K562 (cell line): ENCODE results near the gene OTUD5. TPM values are rescaled to one million over a fixed set of nuclear protein-coding genes. Genes with fewer than 3 reads are reported as not detected.
A peak's percentile ranks its signal among the peaks of the same experiment; 100 is the strongest.

Experiments
- BRF2 ChIP-seq: IDR thresholded peaks from 3 replicates; pipeline ENCODE4 v1.6.1; 2011; ENCODE audit warnings: borderline replicate concordance, mild to moderate bottlenecking; ENCODE audit not compliant: insufficient read length, insufficient read depth
- CEBPG ChIP-seq, 3 experiments: fragments of 200-800 bp in 1 of 3; sonication (Bioruptor generic) in 1 of 3; sonication (generic) in 1 of 3; formaldehyde crosslinking in 1 of 3; IDR thresholded peaks in 2 of 3; conservative IDR thresholded peaks in 1 of 3; 2 replicates each; pipeline versions ENCODE4 v1.6.1 to v1.8.0; 2016 to 2022; ENCODE audit warnings: missing compliant biosample characterization in 2 of 3, missing genetic modification characterization in 2 of 3, mild to moderate bottlenecking in 1 of 3, missing genetic modification reagents in 1 of 3
- CXXC5 ChIP-seq: fragments of 250-450 bp; sonication (Bioruptor Pico); IDR thresholded peaks from 2 replicates; pipeline ENCODE4 v1.8.0; 2022; ENCODE audit warnings: inconsistent platforms, mild to moderate bottlenecking, moderate library complexity
- FOXM1 ChIP-seq, 2 experiments: fragments of 450-650 bp in 1 of 2; sonication (generic) in 1 of 2; formaldehyde crosslinking in 1 of 2; IDR thresholded peaks; 2 replicates each; pipeline versions ENCODE4 v1.6.1 to v1.9.0; 2017 to 2022; ENCODE audit warnings: low read depth in 2 of 2, mild to moderate bottlenecking in 2 of 2, missing genetic modification reagents in 1 of 2, moderate library complexity in 1 of 2
- HDAC2 ChIP-seq: fragments of 450-650 bp; IDR thresholded peaks from 2 replicates; pipeline ENCODE4 v1.6.1; 2016; ENCODE audit warnings: mild to moderate bottlenecking
- HLTF ChIP-seq: fragments of 450-650 bp; IDR thresholded peaks from 2 replicates; pipeline ENCODE4 v1.6.1; 2016
- JUND ChIP-seq, 2 experiments: IDR thresholded peaks; 2 replicates in 1 of 2; 3 replicates in 1 of 2; pipeline ENCODE4 v1.6.1; 2011; ENCODE audit warnings: borderline replicate concordance in 2 of 2, low read depth in 2 of 2, low read length in 2 of 2, improper control_type of control experiment in 1 of 2, missing biosample characterization in 1 of 2, missing genetic modification characterization in 1 of 2, missing genetic modification reagents in 1 of 2
- LEF1 ChIP-seq: fragments of 450-650 bp; IDR thresholded peaks from 2 replicates; pipeline ENCODE4 v1.6.1; 2016; ENCODE audit warnings: mild to moderate bottlenecking
- MAZ ChIP-seq, 2 experiments: fragments of 450-650 bp in 1 of 2; sonication (generic) in 1 of 2; formaldehyde crosslinking; IDR thresholded peaks in 1 of 2; conservative IDR thresholded peaks in 1 of 2; 2 replicates each; pipeline versions ENCODE4 v1.4.0 to v1.5.0; 2020; ENCODE audit warnings: mild to moderate bottlenecking in 1 of 2, missing genetic modification reagents in 1 of 2
- MECOM ChIP-seq: fragments of 250-450 bp; sonication (Bioruptor Pico); IDR thresholded peaks from 2 replicates; pipeline ENCODE4 v1.8.0; 2022; ENCODE audit warnings: inconsistent platforms
- MTA3 ChIP-seq: fragments of 450-650 bp; formaldehyde crosslinking; IDR thresholded peaks from 2 replicates; pipeline ENCODE4 v1.6.1; 2017; ENCODE audit warnings: mild to moderate bottlenecking, borderline replicate concordance
- MXI1 ChIP-seq: IDR thresholded peaks from 2 replicates; pipeline ENCODE4 v1.6.1; 2011; ENCODE audit warnings: low read depth, mild to moderate bottlenecking, improper control_type of control experiment, low read length
- MYNN ChIP-seq, 2 experiments: sonication (generic); formaldehyde crosslinking in 1 of 2; IDR thresholded peaks; 2 replicates each; pipeline versions ENCODE4 v1.5.0 to v1.6.1; 2016 to 2020; ENCODE audit warnings: antibody characterized with exemption in 1 of 2, missing genetic modification reagents in 1 of 2
- NFIC ChIP-seq: fragments of 450-650 bp; IDR thresholded peaks from 2 replicates; pipeline ENCODE4 v1.6.1; 2017; ENCODE audit warnings: mild to moderate bottlenecking, inconsistent platforms
- TBP ChIP-seq: optimal IDR thresholded peaks from 2 replicates; pipeline ENCODE3; 2011; ENCODE audit warnings: low read depth, low read length, improper control_type of control experiment
- TOE1 ChIP-seq, 2 experiments: fragments of 450-650 bp in 1 of 2; sonication (generic) in 1 of 2; formaldehyde crosslinking in 1 of 2; IDR thresholded peaks; 2 replicates each; pipeline versions ENCODE4 v1.7.1 to v1.8.0; 2016 to 2022; ENCODE audit warnings: borderline replicate concordance in 2 of 2, mild to moderate bottlenecking in 2 of 2, antibody characterized with exemption in 1 of 2, inconsistent platforms in 1 of 2, low read depth in 1 of 2, missing genetic modification reagents in 1 of 2, moderate library complexity in 1 of 2
- VEZF1 ChIP-seq: fragments of 200-800 bp; sonication (Bioruptor generic); IDR thresholded peaks from 2 replicates; pipeline ENCODE4 v1.6.1; 2017; ENCODE audit warnings: missing genetic modification characterization, missing compliant biosample characterization
- ZNF592 ChIP-seq: fragments of 450-650 bp; IDR thresholded peaks from 2 replicates; pipeline ENCODE4 v1.6.1; 2017; ENCODE audit warnings: antibody characterized with exemption, mild to moderate bottlenecking
- ZNF695 ChIP-seq: fragments of 450-650 bp; formaldehyde crosslinking; IDR thresholded peaks from 2 replicates; pipeline ENCODE4 v1.4.0; 2020; ENCODE audit warnings: mild to moderate bottlenecking, moderate library complexity
- polyA plus RNA-seq, 8 experiments: library from polyadenylated mRNA; depleted of rRNA in 4 of 8; stranded (reverse) in 5 of 8; unstranded in 3 of 8; fragments of >200 nt; fragmentation: Nextera tagmentation in 2 of 8; fragmentation: Illumina TruSeq in 1 of 8; extraction: Ambion mirVana in 2 of 8; extraction: Trizol in 1 of 8; gene quantifications; 2 replicates each; pipeline versions ENCODE4 v1.2.1 to v1.2.3, GENCODE V29; 2011 to 2014; ENCODE audit warnings: inconsistent platforms in 1 of 8, missing spikeins in 1 of 8
- total RNA-seq, 7 experiments: library from RNA; depleted of rRNA in 6 of 7; stranded (reverse); fragments of >200 nt in 6 of 7; fragmentation: Illumina TruSeq in 2 of 7; extraction: Trizol in 2 of 7; gene quantifications; 2 replicates each; pipeline versions ENCODE4 v1.2.1 to v1.2.3, GENCODE V29; 2011 to 2021; ENCODE audit warnings: low replicate concordance in 1 of 7

The OTUD5 gene
- total and polyA plus RNA-seq, 9 of the 15 experiments (the other 6 are each of a cell fraction or from before 2014, with no cell fraction given), result 3.6 to 102 (median 59.0) TPM

GRCh38 chrX:48961585-48962091 is 4.2 kb upstream of the OTUD5 start (continued):
- TF ChIP-seq BRF2, result no peak
- TF ChIP-seq CXXC5 (CRISPR knock-in tag), result 0 out of 2 replicates have a peak, but pooled peaks have one; percentile 34
- TF ChIP-seq MECOM (CRISPR knock-in tag), result no peak
- TF ChIP-seq MAZ (CRISPR knock-in tag; conservative IDR thresholded peaks at IDR 0.05 in 1 of 2, IDR thresholded peaks at IDR 0.05 in 1 of 2), result peak in 1 of 2 experiments; percentile 51; a peak in 1 of 4 replicates
- 0 out of 2 replicates have a peak, but pooled peaks have one; percentile 52 for TF ChIP-seq MTA3
- TF ChIP-seq TOE1 (IDR thresholded peaks at IDR 0.05; ENCODE audit: borderline replicate concordance), result peak; percentile 19; the same call in 1 of the 2 replicates
- TF ChIP-seq TOE1 (CRISPR knock-in tag; IDR thresholded peaks at IDR 0.05; ENCODE audit: borderline replicate concordance, low read depth), result no peak
- TF ChIP-seq TBP, result peak; percentile 27
- peak; percentile 58; the same call in 1 of the 2 replicates for TF ChIP-seq FOXM1 (IDR thresholded peaks at IDR 0.05; ENCODE audit: low read depth)
- TF ChIP-seq FOXM1 (CRISPR knock-in tag; IDR thresholded peaks at IDR 0.05; ENCODE audit: low read depth), result no peak
- TF ChIP-seq MXI1, result 0 out of 2 replicates have a peak, but pooled peaks have one; percentile 36
- TF ChIP-seq ZNF695, result no peak
- TF ChIP-seq MYNN (IDR thresholded peaks at IDR 0.05), result peak; percentile 59
- no peak for TF ChIP-seq MYNN (CRISPR knock-in tag; IDR thresholded peaks at IDR 0.05)
- TF ChIP-seq LEF1, result peak; percentile 66
- peak; percentile 45; the same call in 1 of the 2 replicates for TF ChIP-seq HDAC2
- no peak for TF ChIP-seq HLTF
- peak; percentile 93 for TF ChIP-seq NFIC
- TF ChIP-seq CEBPG (CRISPR knock-in tag; IDR thresholded peaks at IDR 0.05), result no peak
- TF ChIP-seq CEBPG (tag; conservative IDR thresholded peaks at IDR 0.05 in 1 of 2, IDR thresholded peaks at IDR 0.05 in 1 of 2), result peak in 1 of 2 experiments; percentile 53; a peak in 2 of 4 replicates
- TF ChIP-seq JUND (IDR thresholded peaks at IDR 0.05; ENCODE audit: borderline replicate concordance, low read depth, low read length), result peak; percentile 66; the same call in 1 of the 2 replicates
- peak; percentile 24; the same call in 1 of the 3 replicates for TF ChIP-seq JUND (tag; IDR thresholded peaks at IDR 0.05; ENCODE audit: borderline replicate concordance, low read depth, low read length)
- peak; percentile 57 for TF ChIP-seq VEZF1
- TF ChIP-seq ZNF592, result 0 out of 2 replicates have a peak, but pooled peaks have one; percentile 39
